LNCaP clone FGC (cell line): ENCODE data around the gene NUDT1.

Experiments
- DNase-seq: peaks from one replicate; pipeline ENCODE4 v3.0.0-alpha.2; 2011; ENCODE audit warnings: low read depth
- H3K4me3 ChIP-seq: 2 replicates; pipeline ENCODE4 v1.5.1; 2011; ENCODE audit warnings: mild to moderate bottlenecking, low read depth, low read length, control low read depth
- TF ChIP-seq, protein P1 (sequence below): IDR thresholded peaks from 2 replicates; pipeline ENCODE4 v1.5.1; 2012; ENCODE audit warnings: mild to moderate bottlenecking; ENCODE audit not compliant: control insufficient read depth, insufficient read depth; ENCODE audit errors: extremely low read depth

The NUDT1 gene

DNA sequence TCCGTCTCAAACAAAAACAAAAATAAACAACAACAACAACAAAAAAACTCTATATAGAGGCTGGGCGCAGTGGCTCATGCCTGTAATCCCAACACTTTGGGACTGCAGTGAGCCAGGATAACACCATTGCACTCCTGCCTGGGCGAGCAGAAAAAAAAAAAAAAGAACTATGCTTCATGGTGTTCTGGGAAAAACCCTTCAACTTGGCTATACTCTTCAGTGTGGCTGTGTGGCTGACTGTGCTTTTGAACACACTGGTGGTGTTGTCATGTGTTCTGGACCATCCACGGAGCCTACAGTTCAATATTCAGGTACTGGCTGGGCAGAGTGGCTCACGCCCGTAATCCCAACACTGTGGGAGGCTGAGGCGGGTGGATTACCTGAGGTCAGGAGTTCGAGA is 45.7 kb downstream of the NUDT1 start:
- DNase-seq: no peak
- no peak overlapping the region for H3K4me3 ChIP-seq
- TF ChIP-seq, protein P1, sequence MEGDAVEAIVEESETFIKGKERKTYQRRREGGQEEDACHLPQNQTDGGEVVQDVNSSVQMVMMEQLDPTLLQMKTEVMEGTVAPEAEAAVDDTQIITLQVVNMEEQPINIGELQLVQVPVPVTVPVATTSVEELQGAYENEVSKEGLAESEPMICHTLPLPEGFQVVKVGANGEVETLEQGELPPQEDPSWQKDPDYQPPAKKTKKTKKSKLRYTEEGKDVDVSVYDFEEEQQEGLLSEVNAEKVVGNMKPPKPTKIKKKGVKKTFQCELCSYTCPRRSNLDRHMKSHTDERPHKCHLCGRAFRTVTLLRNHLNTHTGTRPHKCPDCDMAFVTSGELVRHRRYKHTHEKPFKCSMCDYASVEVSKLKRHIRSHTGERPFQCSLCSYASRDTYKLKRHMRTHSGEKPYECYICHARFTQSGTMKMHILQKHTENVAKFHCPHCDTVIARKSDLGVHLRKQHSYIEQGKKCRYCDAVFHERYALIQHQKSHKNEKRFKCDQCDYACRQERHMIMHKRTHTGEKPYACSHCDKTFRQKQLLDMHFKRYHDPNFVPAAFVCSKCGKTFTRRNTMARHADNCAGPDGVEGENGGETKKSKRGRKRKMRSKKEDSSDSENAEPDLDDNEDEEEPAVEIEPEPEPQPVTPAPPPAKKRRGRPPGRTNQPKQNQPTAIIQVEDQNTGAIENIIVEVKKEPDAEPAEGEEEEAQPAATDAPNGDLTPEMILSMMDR: no peak

DNA sequence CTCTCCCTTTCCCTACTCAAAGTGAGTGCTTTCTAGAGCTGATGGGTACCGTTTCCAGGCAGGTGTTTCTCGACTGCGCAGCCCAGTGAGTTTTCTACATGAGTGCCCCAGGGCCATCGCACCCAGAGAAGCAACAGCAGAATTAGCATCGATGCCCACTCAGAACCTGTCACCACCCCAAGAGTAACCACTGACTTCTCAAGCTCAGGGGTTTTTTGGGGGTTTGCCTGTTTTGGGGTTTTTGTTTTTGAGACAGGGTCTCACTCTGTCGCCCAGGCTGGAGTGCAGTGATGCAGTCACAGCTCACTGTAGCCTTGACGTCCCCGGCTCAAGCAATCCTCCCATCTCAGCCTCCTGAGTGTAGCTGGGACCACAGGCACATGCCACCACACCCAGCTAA is 46.5 kb downstream of the NUDT1 start:
- H3K4me3 ChIP-seq: no peak overlapping the region
- no peak for DNase-seq
- TF ChIP-seq, protein P1: no peak

DNA sequence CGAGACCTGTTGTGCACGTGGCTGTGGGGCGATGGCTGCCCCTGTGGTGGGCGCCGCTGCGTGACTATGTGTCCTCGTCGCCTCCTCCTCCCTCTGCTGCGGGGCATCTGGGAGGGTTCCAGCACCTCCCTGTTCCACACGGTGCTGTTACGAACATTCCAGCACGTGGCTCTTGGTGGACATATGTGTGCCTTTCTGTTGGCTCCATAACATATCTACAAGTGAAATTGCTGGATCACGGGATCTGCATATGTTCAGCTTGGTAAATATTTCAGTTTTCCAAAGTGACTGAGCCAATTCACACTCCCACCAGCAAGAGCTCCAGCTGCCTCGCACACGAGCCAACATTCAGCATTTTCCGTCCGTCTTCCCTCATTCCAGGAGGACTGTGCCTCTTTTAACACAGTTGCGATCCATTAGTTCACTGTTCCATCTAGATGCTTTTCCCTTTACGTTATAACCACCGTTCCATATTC is 47.1 kb downstream of the NUDT1 start:
- no peak for DNase-seq
- no peak overlapping the region for H3K4me3 ChIP-seq
- TF ChIP-seq, protein P1: no peak

DNA sequence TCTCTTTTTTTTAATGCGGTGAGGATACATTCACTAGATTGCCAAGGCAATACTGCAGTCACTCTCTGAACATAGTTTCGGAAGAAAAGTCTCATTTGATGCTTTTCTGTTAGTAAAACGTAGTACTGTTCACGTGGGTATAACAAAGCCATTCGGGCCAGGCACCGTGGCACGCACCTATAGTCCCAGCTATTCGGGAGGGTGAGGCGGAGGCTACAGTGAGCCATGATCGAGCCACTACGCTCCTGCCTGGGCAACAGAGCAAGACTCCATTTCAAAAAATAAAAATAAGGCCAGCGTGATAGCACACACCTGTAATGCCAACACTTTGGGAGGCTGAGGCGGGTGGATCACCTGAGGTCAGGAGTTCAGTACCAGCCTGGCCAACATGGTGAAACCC is 47.6 kb downstream of the NUDT1 start:
- no peak for DNase-seq
- TF ChIP-seq, protein P1: no peak
- no peak overlapping the region for H3K4me3 ChIP-seq

DNA sequence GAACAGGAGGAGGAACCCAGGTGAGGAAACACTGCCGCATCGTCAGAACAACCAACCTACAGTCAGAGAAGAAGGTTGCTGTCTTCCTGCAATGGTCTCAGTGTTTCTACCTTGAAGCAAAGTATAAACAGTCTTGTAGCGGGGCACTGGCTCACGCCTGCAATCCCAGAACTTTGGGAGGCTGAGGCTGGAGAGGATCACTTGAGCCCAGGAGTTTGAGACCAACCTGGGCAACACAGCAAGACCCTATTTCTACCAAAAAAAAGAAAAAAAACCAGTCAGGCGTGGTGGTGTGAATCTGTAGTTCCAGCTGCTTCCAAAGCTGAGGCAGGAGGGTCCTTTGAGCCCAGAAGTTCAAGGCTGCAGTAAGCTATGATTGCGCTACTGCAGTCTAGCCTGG is 48.9 kb downstream of the NUDT1 start:
- no peak for DNase-seq
- TF ChIP-seq, protein P1: no peak
- no peak overlapping the region for H3K4me3 ChIP-seq

DNA sequence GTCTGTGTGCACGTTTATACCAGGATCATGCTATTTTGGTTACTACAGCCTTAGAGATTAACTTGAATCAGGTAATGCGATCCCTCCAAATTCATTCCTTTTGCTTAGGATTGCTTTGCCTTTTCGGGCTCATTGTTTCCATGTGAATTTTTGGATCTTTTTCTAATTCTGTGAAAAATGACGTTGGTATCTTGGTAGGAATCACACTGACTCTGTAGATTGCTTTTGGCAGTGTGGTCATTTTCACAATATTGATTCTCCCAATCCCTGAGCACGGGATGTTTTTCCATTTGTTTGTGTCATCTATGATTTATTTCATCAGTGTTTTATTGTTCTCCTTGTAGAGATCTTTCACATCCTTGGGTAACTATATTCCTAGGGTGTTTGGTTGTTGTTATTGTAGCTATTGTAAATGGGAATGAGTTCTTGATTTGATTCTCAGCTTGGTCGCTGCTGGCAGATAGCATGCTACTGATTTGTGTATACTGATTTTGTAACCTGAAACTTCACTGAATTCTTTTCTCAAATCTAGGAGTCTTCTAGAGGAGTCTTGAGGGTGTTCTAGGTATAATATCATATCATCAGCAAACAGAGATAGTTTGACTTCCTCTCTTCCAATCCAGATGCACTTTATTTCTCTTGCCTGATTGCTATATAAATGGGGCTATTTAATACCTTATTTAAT is 54.1 kb downstream of the NUDT1 start:
- H3K4me3 ChIP-seq: no peak overlapping the region
- no peak for DNase-seq
- TF ChIP-seq, protein P1: no peak

DNA sequence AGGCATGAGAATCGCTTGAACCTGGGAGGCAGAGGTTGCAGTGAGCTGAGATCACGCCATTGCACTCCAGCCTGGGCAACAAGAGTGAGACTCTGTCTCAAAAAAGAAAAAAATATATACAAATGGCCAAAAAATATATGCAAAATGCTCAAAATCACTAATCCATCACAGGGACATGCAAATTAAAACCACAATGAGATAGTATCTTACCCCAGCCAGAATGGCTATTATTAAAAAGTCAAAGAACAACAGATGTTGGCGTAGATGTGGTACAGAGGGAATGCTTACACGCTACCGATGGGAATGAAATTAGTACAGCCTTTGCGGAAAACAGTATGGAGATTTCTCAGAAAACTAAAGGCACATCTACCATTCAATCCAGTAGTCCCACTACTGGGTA is 54.8 kb downstream of the NUDT1 start:
- H3K4me3 ChIP-seq: no peak overlapping the region
- DNase-seq: no peak
- TF ChIP-seq, protein P1: no peak
